Testis (tissue), 3 donors: ENCODE results near the gene CTBP2. TPM values are rescaled to one million over a fixed set of nuclear protein-coding genes. Genes with fewer than 3 reads are reported as not detected.

ENCODE experiments used
- DNase-seq: peaks from one replicate; pipeline ENCODE4 v3.0.0-alpha.2; 2019
- H3K27ac ChIP-seq, 2 donors: fragments of 200-600 bp; sonication (generic); one replicate each; pipeline ENCODE4 v1.5.1; 2019
- H3K27me3 ChIP-seq: fragments of 200-600 bp; sonication (generic); one replicate; pipeline ENCODE4 v1.5.1; 2019
- H3K36me3 ChIP-seq: fragments of 200-600 bp; sonication (generic); one replicate; pipeline ENCODE4 v1.5.1; 2017; ENCODE audit warnings: low read depth; ENCODE audit errors: missing control alignments
- H3K4me1 ChIP-seq: fragments of 200-600 bp; sonication (generic); one replicate; pipeline ENCODE4 v1.5.1; 2019
- H3K4me3 ChIP-seq, 2 donors: fragments of 200-600 bp; sonication (generic); one replicate each; pipeline ENCODE4 v1.5.1; 2017 to 2019
- H3K9me3 ChIP-seq: fragments of 200-600 bp; sonication (generic); one replicate; pipeline ENCODE4 v1.5.1; 2017
- POLR2A ChIP-seq: fragments of 450-650 bp; IDR thresholded peaks from one replicate; pipeline ENCODE4 v1.6.1; 2017; ENCODE audit warnings: antibody characterized with exemption, mild to moderate bottlenecking, moderate library complexity
- WGBS, 2 donors: methylation state at CpG; one replicate each; pipeline ENCODE4 v1.1.5; 2018; 5-methylcytosine and 5-hydroxymethylcytosine counted together
- intact Hi-C: fragments of 100-400 bp; cut with DNase I; formaldehyde crosslinking; loops from one replicate; pipeline ENCODE4 v1.15.1; 2023; ENCODE audit warnings: low total_unique reads
- polyA plus RNA-seq: library from polyadenylated mRNA; stranded (reverse); fragments of 350-450 nt; fragmentation: Illumina TruSeq; extraction: RNeasy Lipid Tissue Mini Kit (QIAGEN cat#74804); gene quantifications from one replicate; pipeline ENCODE4 v1.2.3, GENCODE V29; 2014; ENCODE audit warnings: low read depth, low replicate concordance; ENCODE audit not compliant: insufficient read depth
- total RNA-seq, 2 donors: library from RNA; depleted of rRNA; stranded (reverse); fragments of >200 nt; gene quantifications; one replicate each; pipeline ENCODE4 v1.2.3, GENCODE V29; 2016
- TF ChIP-seq, protein P1 (sequence below), 3 experiments: fragments of 450-650 bp in 2 of 3; fragments of 200-600 bp in 1 of 3; sonication (generic) in 1 of 3; IDR thresholded peaks; one replicate each; pipeline ENCODE4 v1.5.1; 2016 to 2019; ENCODE audit warnings: antibody characterized with exemption in 3 of 3, mild to moderate bottlenecking in 2 of 3, moderate library complexity in 1 of 3

CTBP2 gene
- total and polyA plus RNA-seq, 3 donors from 2014 or later, result 44.7 to 79.5 (median 52.4) TPM

DNA sequence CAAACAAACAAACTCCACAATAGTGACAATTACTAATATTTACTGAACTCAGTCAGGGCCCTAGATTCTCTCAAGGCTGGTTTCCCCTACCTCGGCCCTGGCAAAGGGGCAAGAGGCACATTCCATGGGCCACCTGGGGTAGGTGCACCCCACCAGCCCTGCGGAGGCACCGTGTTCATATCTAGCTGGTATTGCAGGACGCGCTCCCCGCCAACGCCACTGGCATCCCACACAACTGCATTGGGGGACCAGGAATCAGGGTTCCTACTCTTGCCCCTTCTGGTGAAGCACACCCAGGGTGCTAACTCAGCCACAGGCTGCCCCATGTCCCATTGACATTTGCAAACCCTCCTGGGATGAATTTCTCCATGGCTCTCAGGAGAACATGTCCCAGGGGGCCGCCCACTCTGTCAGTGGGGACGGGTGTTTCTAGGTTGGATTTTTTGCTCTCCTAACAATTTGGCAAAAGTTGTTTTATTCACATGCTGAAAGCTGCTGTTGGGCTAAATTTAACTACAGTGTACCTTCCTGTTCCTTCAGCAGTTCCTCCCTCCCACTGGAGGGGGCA, 141.7 kb downstream of the CTBP2 start:
- no peaks in the 10 kb centered on the region for H3K27me3 ChIP-seq
- TF ChIP-seq, protein P1, sequence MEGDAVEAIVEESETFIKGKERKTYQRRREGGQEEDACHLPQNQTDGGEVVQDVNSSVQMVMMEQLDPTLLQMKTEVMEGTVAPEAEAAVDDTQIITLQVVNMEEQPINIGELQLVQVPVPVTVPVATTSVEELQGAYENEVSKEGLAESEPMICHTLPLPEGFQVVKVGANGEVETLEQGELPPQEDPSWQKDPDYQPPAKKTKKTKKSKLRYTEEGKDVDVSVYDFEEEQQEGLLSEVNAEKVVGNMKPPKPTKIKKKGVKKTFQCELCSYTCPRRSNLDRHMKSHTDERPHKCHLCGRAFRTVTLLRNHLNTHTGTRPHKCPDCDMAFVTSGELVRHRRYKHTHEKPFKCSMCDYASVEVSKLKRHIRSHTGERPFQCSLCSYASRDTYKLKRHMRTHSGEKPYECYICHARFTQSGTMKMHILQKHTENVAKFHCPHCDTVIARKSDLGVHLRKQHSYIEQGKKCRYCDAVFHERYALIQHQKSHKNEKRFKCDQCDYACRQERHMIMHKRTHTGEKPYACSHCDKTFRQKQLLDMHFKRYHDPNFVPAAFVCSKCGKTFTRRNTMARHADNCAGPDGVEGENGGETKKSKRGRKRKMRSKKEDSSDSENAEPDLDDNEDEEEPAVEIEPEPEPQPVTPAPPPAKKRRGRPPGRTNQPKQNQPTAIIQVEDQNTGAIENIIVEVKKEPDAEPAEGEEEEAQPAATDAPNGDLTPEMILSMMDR (IDR thresholded peaks at IDR 0.05), result peak in 1 of 3 experiments; percentile 18
- no peak for TF ChIP-seq POLR2A
- DNase-seq, result no peak
- 73 to 87% methylated on average over 9 of the region's 9 CpGs for WGBS, 2 donors
- H3K36me3 ChIP-seq, result no peaks in the 10 kb centered on the region
- H3K27ac ChIP-seq, result peak overlapping the region; percentile 70 to 71
- peaks cover 67% of the 10 kb centered on the region for H3K4me1 ChIP-seq
- H3K4me3 ChIP-seq, result no peak overlapping the region
- intact Hi-C loops, result no loop called here
- no peaks in the 10 kb centered on the region for H3K9me3 ChIP-seq

DNA sequence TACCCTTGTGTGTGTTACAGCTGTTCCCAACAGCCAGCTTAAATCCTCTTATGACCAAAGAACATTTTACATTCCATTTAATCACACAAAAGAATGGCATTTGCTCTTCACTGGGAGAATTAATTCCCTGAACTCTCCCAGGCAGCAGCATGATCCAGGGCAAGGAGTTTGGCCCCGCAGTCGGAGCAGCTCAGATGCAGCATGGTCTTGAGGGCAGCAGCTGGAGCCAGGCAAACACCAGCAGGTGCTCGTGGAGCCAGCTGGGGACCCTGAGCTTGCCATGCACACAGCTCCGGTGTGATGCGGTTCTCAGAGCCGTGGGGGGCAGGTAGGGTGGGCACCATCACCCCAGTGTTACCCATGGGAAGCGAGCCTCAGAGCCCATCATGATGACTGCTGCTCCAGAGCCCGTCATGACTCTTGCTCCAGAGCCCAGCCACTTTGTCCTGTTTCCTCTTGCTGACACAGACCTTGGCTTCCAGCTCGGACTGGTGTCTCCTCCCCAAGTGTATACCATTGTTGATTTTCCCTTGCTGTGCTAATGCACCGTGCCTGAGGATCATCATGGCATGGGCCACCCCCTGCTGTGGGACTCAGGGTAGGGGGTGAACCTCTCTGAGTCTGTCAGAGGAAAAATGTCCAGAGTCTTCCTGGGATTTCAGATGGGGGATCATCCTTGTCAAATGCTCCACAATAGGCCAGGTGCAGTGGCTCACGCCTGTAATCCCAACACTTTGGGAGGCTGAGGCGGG, 142.6 kb downstream of the CTBP2 start:
- no peaks in the 10 kb centered on the region for H3K27me3 ChIP-seq
- DNase-seq, result no peak
- no peaks in the 10 kb centered on the region for H3K36me3 ChIP-seq
- peaks cover 67% of the 10 kb centered on the region for H3K4me1 ChIP-seq
- peak overlapping the region; percentile 70 to 71 for H3K27ac ChIP-seq
- WGBS, 2 donors, result 75 to 92% methylated on average over 8 to 12 of the region's 12 CpGs
- intact Hi-C loops, result no loop called here
- H3K9me3 ChIP-seq, result no peaks in the 10 kb centered on the region
- no peak overlapping the region for H3K4me3 ChIP-seq
- no peak for TF ChIP-seq POLR2A
- TF ChIP-seq, protein P1 (IDR thresholded peaks at IDR 0.05), result no peak

DNA sequence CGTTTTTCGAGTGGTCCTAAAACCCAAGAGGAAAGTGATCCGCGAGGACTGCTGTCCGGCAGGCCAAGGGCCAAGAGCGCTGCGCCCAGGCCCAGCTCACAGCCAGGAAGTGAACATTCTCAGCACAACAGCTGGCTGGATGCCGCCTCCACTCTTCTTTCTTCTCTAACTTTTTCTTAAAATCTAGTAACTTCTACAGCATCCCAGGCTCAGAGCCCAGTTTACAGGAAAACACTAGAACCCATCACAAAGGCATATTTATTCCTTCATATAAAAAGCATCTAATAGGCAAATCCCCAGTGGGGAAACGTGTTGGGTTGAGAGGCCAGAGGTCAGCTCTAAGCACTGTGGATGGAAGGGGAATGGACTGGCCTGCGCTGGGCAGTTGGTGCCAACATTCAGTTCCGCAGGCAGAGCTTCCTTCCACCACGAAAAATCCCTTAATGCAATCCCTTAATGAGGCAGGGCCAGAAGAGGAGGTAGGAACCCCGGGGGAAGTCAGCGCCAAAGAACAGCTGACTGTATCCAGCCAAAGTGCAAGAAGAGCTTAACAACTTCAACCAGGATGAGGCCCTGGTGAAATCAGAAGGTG, 143.7 kb downstream of the CTBP2 start:
- Histone ChIP-seq H3K4me3 (no peak overlapping the region), H3K27ac (peak overlapping the region; percentile 71 to 72), H3K4me1 (peaks cover 68% of the 10 kb centered on the region), H3K36me3 (no peaks in the 10 kb centered on the region), H3K9me3 (no peaks in the 10 kb centered on the region), H3K27me3 (no peaks in the 10 kb centered on the region)
- TF ChIP-seq, protein P1 (IDR thresholded peaks at IDR 0.05), result no peak
- TF ChIP-seq POLR2A, result no peak
- peak; percentile 86 for DNase-seq
- intact Hi-C loops, result no loop called here
- WGBS, 2 donors, result 39 to 58% methylated on average over 14 of the region's 14 CpGs

DNA sequence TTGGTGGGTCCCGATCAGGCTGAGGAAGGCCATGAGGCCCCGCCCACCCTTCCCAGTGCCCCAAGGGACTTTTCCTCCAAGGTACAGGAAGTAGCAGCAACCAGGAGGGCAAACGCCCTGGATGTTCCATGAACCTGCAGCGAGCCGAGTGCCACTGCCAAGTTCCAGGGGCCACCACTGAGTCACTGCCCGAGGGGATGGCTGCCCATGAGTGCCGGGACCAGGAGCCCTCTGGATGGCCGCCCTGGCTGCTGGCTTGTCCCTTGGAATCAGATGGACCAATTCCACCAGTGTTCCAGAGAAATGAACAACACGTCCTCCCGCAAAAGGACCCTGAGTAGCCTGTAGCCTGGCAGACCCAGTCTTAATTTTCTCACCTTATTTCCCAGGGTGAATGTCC, 144.2 kb downstream of the CTBP2 start:
- Histone ChIP-seq H3K4me1 (peaks cover 74% of the 10 kb centered on the region), H3K27ac (peak overlapping the region; percentile 71 to 72), H3K4me3 (no peak overlapping the region), H3K9me3 (no peaks in the 10 kb centered on the region), H3K36me3 (no peaks in the 10 kb centered on the region), H3K27me3 (no peaks in the 10 kb centered on the region)
- WGBS, 2 donors, result 38 to 51% methylated on average over 3 to 10 of the region's 10 CpGs
- TF ChIP-seq POLR2A, result no peak
- TF ChIP-seq, protein P1 (IDR thresholded peaks at IDR 0.05), result no peak
- intact Hi-C loops, result no loop called here
- no peak for DNase-seq
